Loucy (cell line): Measurements from ENCODE around the gene RAI14.
A peak's percentile ranks its signal among the peaks of the same experiment; 100 is the strongest.

Source experiments
- H2AFZ ChIP-seq: fragments of 200-600 bp; sonication (generic); 2 replicates; pipeline ENCODE4 v1.6.0; 2016; ENCODE audit warnings: antibody characterized with exemption, mild to moderate bottlenecking, low read length, moderate library complexity
- H3F3A ChIP-seq: fragments of 200-600 bp; 2 replicates; pipeline ENCODE4 v1.6.0; 2016; ENCODE audit warnings: antibody characterized with exemption, low read depth, mild to moderate bottlenecking
- H3K27me3 ChIP-seq: fragments of 200-600 bp; sonication (generic); 2 replicates; pipeline ENCODE4 v1.6.1; 2014; ENCODE audit warnings: low read length, mild to moderate bottlenecking; ENCODE audit not compliant: insufficient read depth, poor library complexity, severe bottlenecking
- H3K36me3 ChIP-seq: fragments of 200-600 bp; sonication (generic); 2 replicates; pipeline ENCODE4 v1.6.1; 2016; ENCODE audit warnings: low read length; ENCODE audit not compliant: insufficient read depth
- H3K4me1 ChIP-seq: fragments of 200-600 bp; sonication (generic); 2 replicates; pipeline ENCODE4 v1.5.1; 2014; ENCODE audit warnings: low read length, mild to moderate bottlenecking; ENCODE audit not compliant: insufficient read depth, poor library complexity, severe bottlenecking
- H3K4me2 ChIP-seq: fragments of 200-600 bp; sonication (generic); 2 replicates; pipeline ENCODE4 v1.6.0; 2014; ENCODE audit warnings: antibody characterized with exemption, low read length, low read depth, mild to moderate bottlenecking; ENCODE audit not compliant: poor library complexity, severe bottlenecking
- H3K4me3 ChIP-seq: fragments of 200-600 bp; sonication (generic); 2 replicates; pipeline ENCODE4 v1.5.1; 2014; ENCODE audit warnings: low read length, mild to moderate bottlenecking, mixed read lengths; ENCODE audit not compliant: poor library complexity, severe bottlenecking
- H3K79me2 ChIP-seq: fragments of 200-600 bp; sonication (generic); 2 replicates; pipeline ENCODE4 v1.6.1; 2014; ENCODE audit warnings: low read length; ENCODE audit not compliant: insufficient read depth
- H3K9ac ChIP-seq: fragments of 200-600 bp; sonication (generic); 2 replicates; pipeline ENCODE4 v1.6.0; 2014; ENCODE audit warnings: mild to moderate bottlenecking, low read depth, low read length, moderate library complexity; ENCODE audit not compliant: poor library complexity, severe bottlenecking
- H3K9me2 ChIP-seq: fragments of 200-600 bp; sonication (generic); replicated peaks from 2 replicates; pipeline ENCODE4 v1.6.1; 2016; ENCODE audit warnings: low read depth, low read length, mixed read lengths
- H3K9me3 ChIP-seq: fragments of 200-600 bp; sonication (generic); 2 replicates; pipeline ENCODE4 v1.6.1; 2014; ENCODE audit warnings: mild to moderate bottlenecking, antibody characterized with exemption, low read length, low read depth; ENCODE audit not compliant: insufficient read depth
- H4K20me1 ChIP-seq: fragments of 200-600 bp; sonication (generic); 2 replicates; pipeline ENCODE4 v1.6.0; 2014; ENCODE audit warnings: antibody characterized with exemption, low read length, mild to moderate bottlenecking; ENCODE audit not compliant: insufficient read depth, poor library complexity, severe bottlenecking
- EZH2phosphoT487 ChIP-seq: fragments of 200-600 bp; IDR thresholded peaks from 2 replicates; pipeline ENCODE4 v1.6.1; 2018; ENCODE audit warnings: antibody characterized with exemption, mild to moderate bottlenecking, moderate library complexity, borderline replicate concordance
- TF ChIP-seq, protein P1 (sequence below): fragments of 200-600 bp; sonication (generic); conservative IDR thresholded peaks from 2 replicates; pipeline ENCODE4 v1.5.1; 2014; ENCODE audit warnings: mild to moderate bottlenecking, antibody characterized with exemption, low read length

RAI14 gene

DNA sequence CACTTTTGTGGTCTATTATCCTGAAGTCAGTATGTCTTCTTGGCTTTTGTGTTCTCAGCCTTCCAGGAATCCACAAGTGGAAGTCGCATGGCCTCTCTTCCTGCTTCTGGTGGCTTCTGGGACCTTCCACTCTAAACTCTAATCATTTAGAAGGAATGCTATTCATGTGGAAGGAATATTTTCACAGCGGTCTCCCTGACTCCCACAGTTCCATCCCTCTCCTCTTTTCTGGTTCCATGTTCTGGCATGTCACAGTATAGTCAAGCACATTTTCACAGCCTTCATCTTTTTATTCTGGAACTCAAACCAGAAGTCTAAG lies 7.3 kb upstream of the RAI14 start:
- no peaks in the 10 kb centered on the region for H3K79me2 ChIP-seq
- H3K36me3 ChIP-seq = no peaks in the 10 kb centered on the region
- H3K27me3 ChIP-seq = no peaks in the 10 kb centered on the region
- H3K4me2 ChIP-seq = no peak overlapping the region
- no peak overlapping the region for H3K4me3 ChIP-seq
- TF ChIP-seq, protein P1, sequence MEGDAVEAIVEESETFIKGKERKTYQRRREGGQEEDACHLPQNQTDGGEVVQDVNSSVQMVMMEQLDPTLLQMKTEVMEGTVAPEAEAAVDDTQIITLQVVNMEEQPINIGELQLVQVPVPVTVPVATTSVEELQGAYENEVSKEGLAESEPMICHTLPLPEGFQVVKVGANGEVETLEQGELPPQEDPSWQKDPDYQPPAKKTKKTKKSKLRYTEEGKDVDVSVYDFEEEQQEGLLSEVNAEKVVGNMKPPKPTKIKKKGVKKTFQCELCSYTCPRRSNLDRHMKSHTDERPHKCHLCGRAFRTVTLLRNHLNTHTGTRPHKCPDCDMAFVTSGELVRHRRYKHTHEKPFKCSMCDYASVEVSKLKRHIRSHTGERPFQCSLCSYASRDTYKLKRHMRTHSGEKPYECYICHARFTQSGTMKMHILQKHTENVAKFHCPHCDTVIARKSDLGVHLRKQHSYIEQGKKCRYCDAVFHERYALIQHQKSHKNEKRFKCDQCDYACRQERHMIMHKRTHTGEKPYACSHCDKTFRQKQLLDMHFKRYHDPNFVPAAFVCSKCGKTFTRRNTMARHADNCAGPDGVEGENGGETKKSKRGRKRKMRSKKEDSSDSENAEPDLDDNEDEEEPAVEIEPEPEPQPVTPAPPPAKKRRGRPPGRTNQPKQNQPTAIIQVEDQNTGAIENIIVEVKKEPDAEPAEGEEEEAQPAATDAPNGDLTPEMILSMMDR = no peak
- TF ChIP-seq EZH2phosphoT487 = no peak
- H4K20me1 ChIP-seq = no peaks in the 10 kb centered on the region
- no peak overlapping the region for H3K9ac ChIP-seq
- H3F3A ChIP-seq = no peaks in the 10 kb centered on the region
- peaks cover 16% of the 10 kb centered on the region for H3K4me1 ChIP-seq
- H2AFZ ChIP-seq = no peak overlapping the region
- no peaks in the 10 kb centered on the region for H3K9me2 ChIP-seq
- H3K9me3 ChIP-seq = no peaks in the 10 kb centered on the region

DNA sequence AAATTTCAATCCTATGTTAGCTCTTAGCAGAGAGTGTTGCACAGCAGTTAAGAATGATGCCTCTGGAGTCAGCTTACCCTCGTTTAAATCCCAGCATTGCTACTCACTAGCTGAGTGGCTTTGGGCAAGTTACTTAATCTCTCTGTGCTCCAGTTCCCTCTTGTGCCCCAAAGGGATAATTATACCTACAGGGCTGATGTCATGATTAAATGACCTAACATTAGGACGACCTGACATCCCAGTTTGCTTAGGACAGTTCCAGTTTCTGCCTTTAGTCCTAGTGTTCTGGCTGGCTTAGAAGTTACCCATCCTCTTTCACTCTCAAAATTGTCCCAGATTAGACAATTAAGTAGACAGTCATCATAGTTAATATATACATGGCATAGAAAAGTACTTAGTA lies 4.3 kb upstream of the RAI14 start:
- Histone ChIP-seq H3F3A (peaks cover 14% of the 10 kb centered on the region; the same call in 1 of the 2 replicates), H3K9ac (no peak overlapping the region), H3K36me3 (no peaks in the 10 kb centered on the region)

DNA sequence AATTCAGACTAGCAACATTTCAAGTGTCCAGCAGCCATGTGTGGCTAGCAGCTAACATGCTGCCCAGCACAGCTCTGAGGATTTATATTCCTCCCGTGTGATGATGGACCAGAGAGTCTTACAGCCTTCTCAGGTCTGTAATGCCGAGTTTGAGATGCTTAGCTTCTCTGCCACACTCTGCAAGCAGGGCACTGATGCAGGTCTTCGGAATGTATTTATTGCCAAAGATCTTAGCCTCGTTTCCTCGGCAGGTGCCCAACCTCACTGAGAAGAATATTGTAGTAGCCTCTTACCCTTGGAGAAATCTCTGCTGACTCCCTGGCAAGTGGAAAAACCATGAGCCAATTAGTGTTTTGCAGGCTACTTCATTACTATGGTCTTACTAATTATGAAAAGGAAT lies 3.7 kb upstream of the RAI14 start:
- Histone ChIP-seq H3K4me3 (no peak overlapping the region), H3K4me2 (no peak overlapping the region), H2AFZ (no peak overlapping the region), H4K20me1 (no peaks in the 10 kb centered on the region), H3F3A (peaks cover 14% of the 10 kb centered on the region; the same call in 1 of the 2 replicates), H3K27me3 (no peaks in the 10 kb centered on the region), H3K9me2 (no peaks in the 10 kb centered on the region), H3K36me3 (no peaks in the 10 kb centered on the region), H3K79me2 (peaks cover 7% of the 10 kb centered on the region), H3K9me3 (no peaks in the 10 kb centered on the region), H3K4me1 (peaks cover 35% of the 10 kb centered on the region), H3K9ac (no peak overlapping the region)
- no peak for TF ChIP-seq EZH2phosphoT487
- TF ChIP-seq, protein P1 = no peak

More for the DNA sequence above, 4.3 kb upstream of the RAI14 start:
- Histone ChIP-seq H3K9me2 (no peaks in the 10 kb centered on the region), H4K20me1 (no peaks in the 10 kb centered on the region), H3K79me2 (0 out of 2 replicates have a peak, but pooled peaks cover under 1% of the 10 kb centered on the region), H3K4me1 (peaks cover 30% of the 10 kb centered on the region), H3K27me3 (no peaks in the 10 kb centered on the region), H3K9me3 (no peaks in the 10 kb centered on the region), H3K4me2 (peak overlapping the region; percentile 51), H2AFZ (no peak overlapping the region), H3K4me3 (no peak overlapping the region)
- TF ChIP-seq EZH2phosphoT487 = no peak
- TF ChIP-seq, protein P1 = no peak
